Measurements from ENCODE around the gene GDNF. TPM values are rescaled to one million over a fixed set of nuclear protein-coding genes. Genes with fewer than 3 reads are reported as not detected.

Gene GDNF
- total and polyA plus RNA-seq, 2 donors (not counting 1 experiment from before 2014, with no cell fraction given) = not detected

GRCh38 chr5:37850226-37850865 lies 10.5 kb upstream of the GDNF start:
- whole genome bisulfite sequencing (ENCODE audit: insufficient coverage) = 84% methylated on average over 2 of the region's 3 CpGs
- Histone ChIP-seq H3K79me2 (ENCODE audit: control insufficient read depth, insufficient read depth, low read length) (no peaks in the 10 kb centered on the region), H3K9me3 (ENCODE audit: control extremely low read depth in 1 of 3, control insufficient read depth in 2 of 3, insufficient read depth in 1 of 3, low read length in 2 of 3) (peaks cover 0 to 6% (median 0%) of the 10 kb centered on the region in 3 donors), H3K9ac (ENCODE audit: low read length) (no peak overlapping the region), H4K20me1 (ENCODE audit: control insufficient read depth, insufficient read depth, low read length, poor library complexity, severe bottlenecking) (no peaks in the 10 kb centered on the region), H3K4me1 (ENCODE audit: control insufficient read depth in 2 of 2, insufficient read depth in 2 of 2, low read length in 2 of 2) (no peaks in the 10 kb centered on the region), H3K27ac (ENCODE audit: low read length in 2 of 2) (no peak overlapping the region), H3K36me3 (replicated peaks in 1 of 2; ENCODE audit: control extremely low read depth in 1 of 2, control insufficient read depth in 1 of 2, extremely low read depth in 1 of 2, insufficient read depth in 2 of 2, low read length in 1 of 2) (no peaks in the 10 kb centered on the region), H3K27me3 (replicated peaks in 1 of 4; ENCODE audit: control extremely low read depth in 1 of 4, control insufficient read depth in 3 of 4, insufficient read depth in 4 of 4, low read length in 3 of 4) (no peaks in the 10 kb centered on the region), H3K4me3 (ENCODE audit: control extremely low read depth in 1 of 5, extremely low read depth in 1 of 5, insufficient read depth in 1 of 5, low read depth in 2 of 5, low read length in 4 of 5) (no peak overlapping the region), H3K4me2 (replicated peaks; ENCODE audit: low read depth, low read length, poor library complexity, severe bottlenecking) (no peak overlapping the region), H2AFZ (ENCODE audit: insufficient read depth, low read depth, low read length, poor library complexity, severe bottlenecking) (no peak overlapping the region)
- Mint-ChIP-seq H3K9me3 (ENCODE audit: insufficient read depth) (peaks cover 4% of the 10 kb centered on the region), H3K27me3 (peaks cover 34% of the 10 kb centered on the region), H3K4me3 (no peak overlapping the region), H3K27ac (no peak overlapping the region), H3K4me1 (no peaks in the 10 kb centered on the region)
- CTCF ChIA-PET = no interaction called here
- ATAC-seq (ENCODE audit: low read depth) (no peak), DNase-seq (no peak)
- POLR2A ChIA-PET = no interaction called here
- intact Hi-C loops (cut with micrococcal nuclease) = no loop called here
- TF ChIP-seq CTCF (IDR thresholded peaks at IDR 0.05) = no peak
- no peak for TF ChIP-seq EZH2 (IDR thresholded peaks at IDR 0.05; ENCODE audit: borderline replicate concordance, insufficient read depth, low read depth, low read length, poor library complexity, severe bottlenecking)

GRCh38 chr5:37849641-37850040 lies 9.8 kb upstream of the GDNF start:
- H3K36me3 ChIP-seq (replicated peaks in 1 of 2; ENCODE audit: control extremely low read depth in 1 of 2, control insufficient read depth in 1 of 2, extremely low read depth in 1 of 2, insufficient read depth in 2 of 2, low read length in 1 of 2) = no peaks in the 10 kb centered on the region
- H3K4me3 ChIP-seq (ENCODE audit: control extremely low read depth in 1 of 5, extremely low read depth in 1 of 5, insufficient read depth in 1 of 5, low read depth in 2 of 5, low read length in 4 of 5) = no peak overlapping the region
- H4K20me1 ChIP-seq (ENCODE audit: control insufficient read depth, insufficient read depth, low read length, poor library complexity, severe bottlenecking) = no peaks in the 10 kb centered on the region
- no peak overlapping the region for H3K4me2 ChIP-seq (replicated peaks; ENCODE audit: low read depth, low read length, poor library complexity, severe bottlenecking)
- Mint-ChIP-seq H3K9me3 (ENCODE audit: insufficient read depth) (peaks cover 2% of the 10 kb centered on the region), H3K27me3 (peaks cover 39% of the 10 kb centered on the region), H3K4me3 (no peak overlapping the region), H3K4me1 (no peaks in the 10 kb centered on the region), H3K27ac (no peak overlapping the region)
- H3K79me2 ChIP-seq (ENCODE audit: control insufficient read depth, insufficient read depth, low read length) = no peaks in the 10 kb centered on the region
- ATAC-seq (ENCODE audit: low read depth) (no peak), DNase-seq (no peak)
- H3K27me3 ChIP-seq (replicated peaks in 1 of 4; ENCODE audit: control extremely low read depth in 1 of 4, control insufficient read depth in 3 of 4, insufficient read depth in 4 of 4, low read length in 3 of 4) = no peaks in the 10 kb centered on the region
- CTCF ChIA-PET = no interaction called here
- TF ChIP-seq CTCF (IDR thresholded peaks at IDR 0.05) = no peak
- no peak for TF ChIP-seq EZH2 (IDR thresholded peaks at IDR 0.05; ENCODE audit: borderline replicate concordance, insufficient read depth, low read depth, low read length, poor library complexity, severe bottlenecking)
- H2AFZ ChIP-seq (ENCODE audit: insufficient read depth, low read depth, low read length, poor library complexity, severe bottlenecking) = no peak overlapping the region
- H3K9me3 ChIP-seq (ENCODE audit: control extremely low read depth in 1 of 3, control insufficient read depth in 2 of 3, insufficient read depth in 1 of 3, low read length in 2 of 3) = peaks cover 0 to 6% (median 0%) of the 10 kb centered on the region in 3 donors
- intact Hi-C loops (cut with micrococcal nuclease) = no loop called here
- POLR2A ChIA-PET = no interaction called here
- H3K9ac ChIP-seq (ENCODE audit: low read length) = no peak overlapping the region
- H3K4me1 ChIP-seq (ENCODE audit: control insufficient read depth in 2 of 2, insufficient read depth in 2 of 2, low read length in 2 of 2) = no peaks in the 10 kb centered on the region
- 100% methylated on average over 1 of the region's 4 CpGs for WGBS (ENCODE audit: insufficient coverage)
- no peak overlapping the region for H3K27ac ChIP-seq (ENCODE audit: low read length in 2 of 2)
